ENCODE data around the gene MND1. TPM values are rescaled to one million over a fixed set of nuclear protein-coding genes. Genes with fewer than 3 reads are reported as not detected.

The MND1 gene
- total and polyA plus RNA-seq, 2 of the 8 experiments (the other 6 are each of a cell fraction or from before 2014, with no cell fraction given), result 4.4 to 26.2 TPM

GRCh38 chr4:153345012-153345981 is 809 bp downstream of the MND1 start (continued):
- TF ChIP-seq, protein P1, sequence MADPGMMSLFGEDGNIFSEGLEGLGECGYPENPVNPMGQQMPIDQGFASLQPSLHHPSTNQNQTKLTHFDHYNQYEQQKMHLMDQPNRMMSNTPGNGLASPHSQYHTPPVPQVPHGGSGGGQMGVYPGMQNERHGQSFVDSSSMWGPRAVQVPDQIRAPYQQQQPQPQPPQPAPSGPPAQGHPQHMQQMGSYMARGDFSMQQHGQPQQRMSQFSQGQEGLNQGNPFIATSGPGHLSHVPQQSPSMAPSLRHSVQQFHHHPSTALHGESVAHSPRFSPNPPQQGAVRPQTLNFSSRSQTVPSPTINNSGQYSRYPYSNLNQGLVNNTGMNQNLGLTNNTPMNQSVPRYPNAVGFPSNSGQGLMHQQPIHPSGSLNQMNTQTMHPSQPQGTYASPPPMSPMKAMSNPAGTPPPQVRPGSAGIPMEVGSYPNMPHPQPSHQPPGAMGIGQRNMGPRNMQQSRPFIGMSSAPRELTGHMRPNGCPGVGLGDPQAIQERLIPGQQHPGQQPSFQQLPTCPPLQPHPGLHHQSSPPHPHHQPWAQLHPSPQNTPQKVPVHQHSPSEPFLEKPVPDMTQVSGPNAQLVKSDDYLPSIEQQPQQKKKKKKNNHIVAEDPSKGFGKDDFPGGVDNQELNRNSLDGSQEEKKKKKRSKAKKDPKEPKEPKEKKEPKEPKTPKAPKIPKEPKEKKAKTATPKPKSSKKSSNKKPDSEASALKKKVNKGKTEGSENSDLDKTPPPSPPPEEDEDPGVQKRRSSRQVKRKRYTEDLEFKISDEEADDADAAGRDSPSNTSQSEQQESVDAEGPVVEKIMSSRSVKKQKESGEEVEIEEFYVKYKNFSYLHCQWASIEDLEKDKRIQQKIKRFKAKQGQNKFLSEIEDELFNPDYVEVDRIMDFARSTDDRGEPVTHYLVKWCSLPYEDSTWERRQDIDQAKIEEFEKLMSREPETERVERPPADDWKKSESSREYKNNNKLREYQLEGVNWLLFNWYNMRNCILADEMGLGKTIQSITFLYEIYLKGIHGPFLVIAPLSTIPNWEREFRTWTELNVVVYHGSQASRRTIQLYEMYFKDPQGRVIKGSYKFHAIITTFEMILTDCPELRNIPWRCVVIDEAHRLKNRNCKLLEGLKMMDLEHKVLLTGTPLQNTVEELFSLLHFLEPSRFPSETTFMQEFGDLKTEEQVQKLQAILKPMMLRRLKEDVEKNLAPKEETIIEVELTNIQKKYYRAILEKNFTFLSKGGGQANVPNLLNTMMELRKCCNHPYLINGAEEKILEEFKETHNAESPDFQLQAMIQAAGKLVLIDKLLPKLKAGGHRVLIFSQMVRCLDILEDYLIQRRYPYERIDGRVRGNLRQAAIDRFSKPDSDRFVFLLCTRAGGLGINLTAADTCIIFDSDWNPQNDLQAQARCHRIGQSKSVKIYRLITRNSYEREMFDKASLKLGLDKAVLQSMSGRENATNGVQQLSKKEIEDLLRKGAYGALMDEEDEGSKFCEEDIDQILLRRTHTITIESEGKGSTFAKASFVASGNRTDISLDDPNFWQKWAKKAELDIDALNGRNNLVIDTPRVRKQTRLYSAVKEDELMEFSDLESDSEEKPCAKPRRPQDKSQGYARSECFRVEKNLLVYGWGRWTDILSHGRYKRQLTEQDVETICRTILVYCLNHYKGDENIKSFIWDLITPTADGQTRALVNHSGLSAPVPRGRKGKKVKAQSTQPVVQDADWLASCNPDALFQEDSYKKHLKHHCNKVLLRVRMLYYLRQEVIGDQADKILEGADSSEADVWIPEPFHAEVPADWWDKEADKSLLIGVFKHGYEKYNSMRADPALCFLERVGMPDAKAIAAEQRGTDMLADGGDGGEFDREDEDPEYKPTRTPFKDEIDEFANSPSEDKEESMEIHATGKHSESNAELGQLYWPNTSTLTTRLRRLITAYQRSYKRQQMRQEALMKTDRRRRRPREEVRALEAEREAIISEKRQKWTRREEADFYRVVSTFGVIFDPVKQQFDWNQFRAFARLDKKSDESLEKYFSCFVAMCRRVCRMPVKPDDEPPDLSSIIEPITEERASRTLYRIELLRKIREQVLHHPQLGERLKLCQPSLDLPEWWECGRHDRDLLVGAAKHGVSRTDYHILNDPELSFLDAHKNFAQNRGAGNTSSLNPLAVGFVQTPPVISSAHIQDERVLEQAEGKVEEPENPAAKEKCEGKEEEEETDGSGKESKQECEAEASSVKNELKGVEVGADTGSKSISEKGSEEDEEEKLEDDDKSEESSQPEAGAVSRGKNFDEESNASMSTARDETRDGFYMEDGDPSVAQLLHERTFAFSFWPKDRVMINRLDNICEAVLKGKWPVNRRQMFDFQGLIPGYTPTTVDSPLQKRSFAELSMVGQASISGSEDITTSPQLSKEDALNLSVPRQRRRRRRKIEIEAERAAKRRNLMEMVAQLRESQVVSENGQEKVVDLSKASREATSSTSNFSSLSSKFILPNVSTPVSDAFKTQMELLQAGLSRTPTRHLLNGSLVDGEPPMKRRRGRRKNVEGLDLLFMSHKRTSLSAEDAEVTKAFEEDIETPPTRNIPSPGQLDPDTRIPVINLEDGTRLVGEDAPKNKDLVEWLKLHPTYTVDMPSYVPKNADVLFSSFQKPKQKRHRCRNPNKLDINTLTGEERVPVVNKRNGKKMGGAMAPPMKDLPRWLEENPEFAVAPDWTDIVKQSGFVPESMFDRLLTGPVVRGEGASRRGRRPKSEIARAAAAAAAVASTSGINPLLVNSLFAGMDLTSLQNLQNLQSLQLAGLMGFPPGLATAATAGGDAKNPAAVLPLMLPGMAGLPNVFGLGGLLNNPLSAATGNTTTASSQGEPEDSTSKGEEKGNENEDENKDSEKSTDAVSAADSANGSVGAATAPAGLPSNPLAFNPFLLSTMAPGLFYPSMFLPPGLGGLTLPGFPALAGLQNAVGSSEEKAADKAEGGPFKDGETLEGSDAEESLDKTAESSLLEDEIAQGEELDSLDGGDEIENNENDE (IDR thresholded peaks at IDR 0.05; ENCODE audit: insufficient replicate concordance, low read length), result no peak
- TF ChIP-seq ZNF274 (IDR thresholded peaks at IDR 0.05; ENCODE audit: borderline replicate concordance, extremely low read depth, low read length) (no peak), EZH2 (IDR thresholded peaks at IDR 0.05; ENCODE audit: low read depth, low read length, severe bottlenecking) (no peak), POLR2A (IDR thresholded peaks at IDR 0.05; ENCODE audit: control extremely low read depth in 1 of 2, low read depth in 2 of 2, low read length in 2 of 2) (no peak; a peak in 2 of 3 replicates), EP300 (IDR thresholded peaks at IDR 0.05; ENCODE audit: borderline replicate concordance in 1 of 2, low read depth in 2 of 2, low read length in 2 of 2) (no peak)
- TF ChIP-seq, protein P2, sequence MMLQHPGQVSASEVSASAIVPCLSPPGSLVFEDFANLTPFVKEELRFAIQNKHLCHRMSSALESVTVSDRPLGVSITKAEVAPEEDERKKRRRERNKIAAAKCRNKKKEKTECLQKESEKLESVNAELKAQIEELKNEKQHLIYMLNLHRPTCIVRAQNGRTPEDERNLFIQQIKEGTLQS (IDR thresholded peaks at IDR 0.05; ENCODE audit: insufficient read depth, low read depth, low read length), result no peak

Data from H1 (cell line).